ENCODE data around the gene NRGN. TPM values are rescaled to one million over a fixed set of nuclear protein-coding genes. Genes with fewer than 3 reads are reported as not detected.

NRGN gene
- total RNA-seq, 1 experiment from 2014 or later = 7.8 TPM

DNA sequence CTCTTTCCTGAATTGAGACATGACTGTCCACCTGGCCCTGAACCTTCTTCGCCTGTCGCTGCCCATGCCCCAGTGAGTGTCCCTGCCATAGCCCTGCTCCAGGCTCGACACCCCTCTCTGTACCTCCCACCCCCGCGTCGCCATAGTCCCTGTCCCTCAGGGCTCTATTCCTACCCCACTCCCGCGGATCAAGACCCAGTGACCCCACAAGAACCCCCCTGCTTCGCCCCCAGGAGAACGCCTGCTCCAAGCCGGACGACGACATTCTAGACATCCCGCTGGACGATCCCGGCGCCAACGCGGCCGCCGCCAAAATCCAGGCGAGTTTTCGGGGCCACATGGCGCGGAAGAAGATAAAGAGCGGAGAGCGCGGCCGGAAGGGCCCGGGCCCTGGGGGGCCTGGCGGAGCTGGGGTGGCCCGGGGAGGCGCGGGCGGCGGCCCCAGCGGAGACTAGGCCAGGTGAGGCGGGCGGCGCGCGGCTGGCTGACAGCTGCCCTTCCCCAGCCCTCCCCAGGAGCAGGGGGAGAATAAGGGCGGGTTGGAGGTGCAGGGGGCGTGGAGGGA lies 5.6 kb downstream of the NRGN start:
- POLR2A ChIA-PET = interaction anchor here (1.7 to 2.1 kb wide), 2 partner anchors 55 to 72 kb away, joined by 6 to 14 read pairs; partner anchors contain the start of genes MSANTD2, SIAE and SPA17
- H3K27me3 Mint-ChIP-seq (ENCODE audit: insufficient read depth, unreplicated experiment) = peaks cover 11% of the 10 kb centered on the region
- H3K27ac Mint-ChIP-seq (ENCODE audit: unreplicated experiment) = no peak overlapping the region
- Histone ChIP-seq H3K4me3 (ENCODE audit: low read depth, low read length) (peak overlapping the region; percentile 57), H3K4me1 (peaks cover 29% of the 10 kb centered on the region), H3K27me3 (replicated peaks; ENCODE audit: control insufficient read depth, insufficient read depth, low read length) (peaks cover 2% of the 10 kb centered on the region; the same call in 1 of the 2 replicates), H3K36me3 (ENCODE audit: control insufficient read depth, insufficient read depth, low read length) (no peaks in the 10 kb centered on the region), H3K9me3 (no peaks in the 10 kb centered on the region)
- BruUV-seq (replicated peaks) = no TSS peak
- CTCF ChIA-PET = interaction anchor here (0.5 to 2.2 kb wide), 12 partner anchors 13 to 901 kb away, joined by 3 to 71 read pairs (median 5); partner anchors contain the start of genes ESAM, MSANTD2, ROBO3 and SIAE
- H3K9me3 Mint-ChIP-seq (ENCODE audit: unreplicated experiment) = no peaks in the 10 kb centered on the region
- intact Hi-C loops (cut with micrococcal nuclease; ENCODE audit: unreplicated experiment) = no loop called here
- H3K4me3 Mint-ChIP-seq (ENCODE audit: unreplicated experiment) = peak overlapping the region; percentile 84
- peaks cover 9% of the 10 kb centered on the region for H3K36me3 Mint-ChIP-seq (ENCODE audit: insufficient read depth, unreplicated experiment)
- H3K4me1 Mint-ChIP-seq (ENCODE audit: low read depth, unreplicated experiment) = peaks cover 17% of the 10 kb centered on the region
- DNase-seq = no peak
- TF ChIP-seq, protein P1, sequence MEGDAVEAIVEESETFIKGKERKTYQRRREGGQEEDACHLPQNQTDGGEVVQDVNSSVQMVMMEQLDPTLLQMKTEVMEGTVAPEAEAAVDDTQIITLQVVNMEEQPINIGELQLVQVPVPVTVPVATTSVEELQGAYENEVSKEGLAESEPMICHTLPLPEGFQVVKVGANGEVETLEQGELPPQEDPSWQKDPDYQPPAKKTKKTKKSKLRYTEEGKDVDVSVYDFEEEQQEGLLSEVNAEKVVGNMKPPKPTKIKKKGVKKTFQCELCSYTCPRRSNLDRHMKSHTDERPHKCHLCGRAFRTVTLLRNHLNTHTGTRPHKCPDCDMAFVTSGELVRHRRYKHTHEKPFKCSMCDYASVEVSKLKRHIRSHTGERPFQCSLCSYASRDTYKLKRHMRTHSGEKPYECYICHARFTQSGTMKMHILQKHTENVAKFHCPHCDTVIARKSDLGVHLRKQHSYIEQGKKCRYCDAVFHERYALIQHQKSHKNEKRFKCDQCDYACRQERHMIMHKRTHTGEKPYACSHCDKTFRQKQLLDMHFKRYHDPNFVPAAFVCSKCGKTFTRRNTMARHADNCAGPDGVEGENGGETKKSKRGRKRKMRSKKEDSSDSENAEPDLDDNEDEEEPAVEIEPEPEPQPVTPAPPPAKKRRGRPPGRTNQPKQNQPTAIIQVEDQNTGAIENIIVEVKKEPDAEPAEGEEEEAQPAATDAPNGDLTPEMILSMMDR (IDR thresholded peaks at IDR 0.05; ENCODE audit: insufficient read depth in 1 of 2, low read depth in 1 of 2, low read length in 1 of 2, severe bottlenecking in 1 of 2, unreplicated experiment in 1 of 2) = no peak

DNA sequence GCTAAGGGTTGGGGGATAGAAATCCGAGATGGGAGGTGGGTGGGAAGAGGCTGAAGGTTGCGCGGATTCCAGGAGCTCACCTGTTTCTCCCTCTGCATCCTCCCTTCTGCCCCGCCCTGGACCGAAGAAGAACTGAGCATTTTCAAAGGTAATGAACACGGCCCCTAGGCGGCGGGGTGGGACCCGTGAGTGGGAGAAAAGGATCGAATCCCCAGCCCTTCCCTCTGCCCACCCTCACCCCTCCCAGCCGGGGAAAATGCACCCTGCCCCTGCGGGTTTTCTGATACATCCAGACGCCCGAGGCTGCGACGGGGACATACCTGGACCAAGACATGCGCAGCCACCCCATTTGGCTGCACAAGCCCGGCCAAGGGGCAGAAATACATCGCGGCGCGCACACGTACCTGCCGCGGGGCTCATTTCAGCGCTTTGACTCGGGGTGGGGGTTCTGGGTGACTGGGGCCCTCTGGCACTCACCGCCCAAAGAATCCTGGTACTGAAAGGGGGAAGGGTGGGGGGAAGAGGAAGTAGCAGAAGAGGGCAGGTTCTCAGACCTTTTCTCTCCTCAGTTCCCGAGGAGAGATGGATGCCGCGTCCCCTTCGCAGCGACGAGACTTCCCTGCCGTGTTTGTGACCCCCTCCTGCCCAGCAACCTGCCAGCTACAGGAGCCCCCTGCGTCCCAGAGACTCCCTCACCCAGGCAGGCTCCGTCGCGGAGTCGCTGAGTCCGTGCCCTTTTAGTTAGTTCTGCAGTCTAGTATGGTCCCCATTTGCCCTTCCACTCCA lies 6.3 kb downstream of the NRGN start:
- Histone ChIP-seq H3K36me3 (ENCODE audit: control insufficient read depth, insufficient read depth, low read length) (no peaks in the 10 kb centered on the region), H3K4me3 (ENCODE audit: low read depth, low read length) (peak overlapping the region; percentile 57), H3K9me3 (no peaks in the 10 kb centered on the region), H3K4me1 (peaks cover 25% of the 10 kb centered on the region), H3K27me3 (replicated peaks; ENCODE audit: control insufficient read depth, insufficient read depth, low read length) (peaks cover 2% of the 10 kb centered on the region; the same call in 1 of the 2 replicates)
- Mint-ChIP-seq H3K27ac (ENCODE audit: unreplicated experiment) (peak overlapping the region; percentile 60), H3K4me1 (ENCODE audit: low read depth, unreplicated experiment) (peaks cover 17% of the 10 kb centered on the region), H3K4me3 (ENCODE audit: unreplicated experiment) (peak overlapping the region; percentile 84), H3K27me3 (ENCODE audit: insufficient read depth, unreplicated experiment) (peaks cover 11% of the 10 kb centered on the region), H3K9me3 (ENCODE audit: unreplicated experiment) (no peaks in the 10 kb centered on the region), H3K36me3 (ENCODE audit: insufficient read depth, unreplicated experiment) (peaks cover 9% of the 10 kb centered on the region)
- ChIA-PET POLR2A (interaction anchor here (1.0 to 2.1 kb wide), 8 partner anchors 12 to 130 kb away, joined by 3 to 14 read pairs (median 6); partner anchors contain the start of genes MSANTD2, SIAE, SPA17 and TBRG1), CTCF (interaction anchor here (0.5 to 2.2 kb wide), 32 partner anchors 10 to 1567 kb away, joined by 3 to 71 read pairs (median 4); partner anchors contain the start of genes ESAM, MSANTD2, ROBO3 and SIAE)
- TF ChIP-seq, protein P1 (IDR thresholded peaks at IDR 0.05; ENCODE audit: insufficient read depth in 1 of 2, low read depth in 1 of 2, low read length in 1 of 2, severe bottlenecking in 1 of 2, unreplicated experiment in 1 of 2) = peak; percentile 45 to 58
- intact Hi-C loops (cut with micrococcal nuclease; ENCODE audit: unreplicated experiment) = loop anchor here (1.0 kb wide), 4 partner anchors 21 to 91 kb away; no protein-coding TSS in a partner anchor
- DNase-seq = peak; percentile 76 to 77
- TSS peak; percentile 56 for BruUV-seq (replicated peaks)

Data from Caco-2 (cell line).